ENCODE data around the gene FUT7.

DNA sequence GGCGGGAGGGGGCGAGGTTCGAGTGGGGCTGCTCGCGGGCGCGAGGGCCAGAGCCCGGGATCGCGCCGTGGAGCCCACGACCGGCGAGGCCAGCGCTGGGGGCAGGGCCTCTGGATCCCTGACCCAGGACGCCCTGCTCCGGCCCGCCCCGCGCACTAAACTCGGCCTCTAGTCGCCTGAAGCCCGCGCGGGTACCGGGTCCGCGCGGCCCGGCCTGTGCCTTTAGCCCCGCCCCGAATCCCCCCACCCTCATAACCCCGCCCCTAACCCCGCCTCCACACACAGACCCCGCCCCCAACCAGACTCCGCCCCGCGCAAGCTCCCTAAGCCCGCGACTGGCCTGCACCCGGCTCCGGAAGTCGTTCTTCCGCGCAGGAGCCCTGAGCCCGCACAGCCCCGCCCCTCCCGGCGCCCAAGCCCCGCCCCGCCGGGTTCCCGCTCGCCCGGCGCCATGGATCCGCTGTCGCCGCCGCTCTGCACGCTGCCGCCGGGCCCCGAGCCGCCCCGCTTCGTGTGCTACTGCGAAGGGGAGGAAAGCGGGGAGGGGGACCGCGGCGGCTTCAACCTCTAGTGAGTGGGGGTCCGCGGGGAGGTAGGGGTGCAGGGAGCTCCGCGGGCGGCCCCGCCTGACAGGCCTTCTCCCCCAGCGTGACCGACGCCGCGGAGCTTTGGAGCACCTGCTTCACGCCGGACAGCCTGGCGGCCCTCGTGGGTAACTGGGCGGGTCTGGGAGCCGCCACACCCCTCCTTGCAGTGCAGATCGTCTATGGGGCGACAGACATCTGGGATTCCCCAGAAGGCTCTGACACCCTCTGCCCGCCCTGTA, 39.7 kb downstream of the FUT7 start, which contains the start of gene PAXX:
- TF ChIP-seq, protein P1, sequence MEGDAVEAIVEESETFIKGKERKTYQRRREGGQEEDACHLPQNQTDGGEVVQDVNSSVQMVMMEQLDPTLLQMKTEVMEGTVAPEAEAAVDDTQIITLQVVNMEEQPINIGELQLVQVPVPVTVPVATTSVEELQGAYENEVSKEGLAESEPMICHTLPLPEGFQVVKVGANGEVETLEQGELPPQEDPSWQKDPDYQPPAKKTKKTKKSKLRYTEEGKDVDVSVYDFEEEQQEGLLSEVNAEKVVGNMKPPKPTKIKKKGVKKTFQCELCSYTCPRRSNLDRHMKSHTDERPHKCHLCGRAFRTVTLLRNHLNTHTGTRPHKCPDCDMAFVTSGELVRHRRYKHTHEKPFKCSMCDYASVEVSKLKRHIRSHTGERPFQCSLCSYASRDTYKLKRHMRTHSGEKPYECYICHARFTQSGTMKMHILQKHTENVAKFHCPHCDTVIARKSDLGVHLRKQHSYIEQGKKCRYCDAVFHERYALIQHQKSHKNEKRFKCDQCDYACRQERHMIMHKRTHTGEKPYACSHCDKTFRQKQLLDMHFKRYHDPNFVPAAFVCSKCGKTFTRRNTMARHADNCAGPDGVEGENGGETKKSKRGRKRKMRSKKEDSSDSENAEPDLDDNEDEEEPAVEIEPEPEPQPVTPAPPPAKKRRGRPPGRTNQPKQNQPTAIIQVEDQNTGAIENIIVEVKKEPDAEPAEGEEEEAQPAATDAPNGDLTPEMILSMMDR (IDR thresholded peaks at IDR 0.05 in 2 of 3, conservative IDR thresholded peaks at IDR 0.05 in 1 of 3; ENCODE audit: borderline replicate concordance in 1 of 3, insufficient read depth in 1 of 3, low read depth in 2 of 3, low read length in 2 of 3): no peak
- no peak for TF ChIP-seq EZH2 (IDR thresholded peaks at IDR 0.05)
- TF ChIP-seq POLR2A (IDR thresholded peaks at IDR 0.05; ENCODE audit: borderline replicate concordance, extremely low read depth, insufficient read depth, insufficient read length): peak; percentile 19
- TF ChIP-seq JUND (IDR thresholded peaks at IDR 0.05): no peak
- TF ChIP-seq SIN3A (IDR thresholded peaks at IDR 0.05; ENCODE audit: low read depth): no peak
- TF ChIP-seq, protein P2, sequence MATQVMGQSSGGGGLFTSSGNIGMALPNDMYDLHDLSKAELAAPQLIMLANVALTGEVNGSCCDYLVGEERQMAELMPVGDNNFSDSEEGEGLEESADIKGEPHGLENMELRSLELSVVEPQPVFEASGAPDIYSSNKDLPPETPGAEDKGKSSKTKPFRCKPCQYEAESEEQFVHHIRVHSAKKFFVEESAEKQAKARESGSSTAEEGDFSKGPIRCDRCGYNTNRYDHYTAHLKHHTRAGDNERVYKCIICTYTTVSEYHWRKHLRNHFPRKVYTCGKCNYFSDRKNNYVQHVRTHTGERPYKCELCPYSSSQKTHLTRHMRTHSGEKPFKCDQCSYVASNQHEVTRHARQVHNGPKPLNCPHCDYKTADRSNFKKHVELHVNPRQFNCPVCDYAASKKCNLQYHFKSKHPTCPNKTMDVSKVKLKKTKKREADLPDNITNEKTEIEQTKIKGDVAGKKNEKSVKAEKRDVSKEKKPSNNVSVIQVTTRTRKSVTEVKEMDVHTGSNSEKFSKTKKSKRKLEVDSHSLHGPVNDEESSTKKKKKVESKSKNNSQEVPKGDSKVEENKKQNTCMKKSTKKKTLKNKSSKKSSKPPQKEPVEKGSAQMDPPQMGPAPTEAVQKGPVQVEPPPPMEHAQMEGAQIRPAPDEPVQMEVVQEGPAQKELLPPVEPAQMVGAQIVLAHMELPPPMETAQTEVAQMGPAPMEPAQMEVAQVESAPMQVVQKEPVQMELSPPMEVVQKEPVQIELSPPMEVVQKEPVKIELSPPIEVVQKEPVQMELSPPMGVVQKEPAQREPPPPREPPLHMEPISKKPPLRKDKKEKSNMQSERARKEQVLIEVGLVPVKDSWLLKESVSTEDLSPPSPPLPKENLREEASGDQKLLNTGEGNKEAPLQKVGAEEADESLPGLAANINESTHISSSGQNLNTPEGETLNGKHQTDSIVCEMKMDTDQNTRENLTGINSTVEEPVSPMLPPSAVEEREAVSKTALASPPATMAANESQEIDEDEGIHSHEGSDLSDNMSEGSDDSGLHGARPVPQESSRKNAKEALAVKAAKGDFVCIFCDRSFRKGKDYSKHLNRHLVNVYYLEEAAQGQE (IDR thresholded peaks at IDR 0.05; ENCODE audit: low read depth): no peak
- TF ChIP-seq EGR1 (IDR thresholded peaks at IDR 0.05; ENCODE audit: low read depth): no peak
- peak; percentile 67 for TF ChIP-seq POLR2AphosphoS5 (IDR thresholded peaks at IDR 0.05; ENCODE audit: low read depth, low read length)
- TF ChIP-seq RAD21 (IDR thresholded peaks at IDR 0.05; ENCODE audit: low read depth): no peak
- TF ChIP-seq CEBPB (IDR thresholded peaks at IDR 0.05; ENCODE audit: low read depth): no peak
- TF ChIP-seq CBX3 (IDR thresholded peaks at IDR 0.05; ENCODE audit: low read depth): no peak
- TF ChIP-seq TCF7L2 (IDR thresholded peaks at IDR 0.05; ENCODE audit: borderline replicate concordance, extremely low read depth, insufficient read depth, insufficient read length): no peak
- TF ChIP-seq MAX (IDR thresholded peaks at IDR 0.05): no peak
- TF ChIP-seq SRF (IDR thresholded peaks at IDR 0.05; ENCODE audit: low read depth): no peak
